Endothelial cell of umbilical vein (primary cell): ENCODE measurements around the gene ABCA2. TPM values are rescaled to one million over a fixed set of nuclear protein-coding genes. Genes with fewer than 3 reads are reported as not detected.

ENCODE experiments used
- BruUV-seq: library from RNA; stranded (reverse); fragments of 400-500 nt; replicated peaks from 2 replicates; lab custom pipeline; 2021; lab: Mats Ljungman, UMichigan
- CTCF ChIA-PET: fragments of 300-600, 350-600 bp; sonication (Branson Sonifier 250); formaldehyde crosslinking; loops from one replicate; lab custom pipeline; 2021; ENCODE audit warnings: antibody characterized with exemption, inconsistent platforms; lab: Charles Lee
- POLR2A ChIA-PET: fragments of 300-600, 350-600 bp; sonication (Branson Sonifier 250); formaldehyde crosslinking; loops from one replicate; lab custom pipeline; 2021; ENCODE audit warnings: antibody characterized with exemption, inconsistent platforms; lab: Charles Lee
- DNase-seq: peaks from one replicate; pipeline ENCODE4 v3.0.0-alpha.2; 2011; ENCODE audit warnings: low read depth, low spot score
- FAIRE-seq: peaks from 2 replicates; lab custom pipeline; 2011; peaks lifted over from hg19 to GRCh38; lab: Jason Lieb, UNC
- H2AFZ ChIP-seq: 2 replicates; pipeline ENCODE4 v1.6.0; 2012; ENCODE audit warnings: low read depth, low read length, control low read depth, inconsistent platforms
- H3K27ac ChIP-seq: 2 replicates; pipeline ENCODE4 v1.5.1; 2011; ENCODE audit warnings: low read depth, mild to moderate bottlenecking, control low read depth, low read length, moderate library complexity; ENCODE audit not compliant: insufficient read depth
- H3K27me3 ChIP-seq, 2 experiments: 2 replicates each; pipeline versions ENCODE4 v1.6.0 to v1.6.1; 2011; ENCODE audit warnings: low read length in 2 of 2, mixed read lengths in 1 of 2; ENCODE audit not compliant: control insufficient read depth in 2 of 2, insufficient read depth in 2 of 2
- H3K36me3 ChIP-seq, 2 experiments: 2 replicates in 1 of 2; 3 replicates in 1 of 2; pipeline ENCODE4 v1.5.1; 2011; ENCODE audit warnings: low read length in 2 of 2, mild to moderate bottlenecking in 1 of 2, moderate library complexity in 1 of 2; ENCODE audit not compliant: control insufficient read depth in 2 of 2, insufficient read depth in 2 of 2; ENCODE audit errors: extremely low read depth in 1 of 2
- H3K4me1 ChIP-seq: 3 replicates; pipeline ENCODE4 v1.5.1; 2011; ENCODE audit warnings: mild to moderate bottlenecking, low read length; ENCODE audit not compliant: control insufficient read depth, insufficient read depth; ENCODE audit errors: extremely low read depth
- H3K4me2 ChIP-seq: 2 replicates; pipeline ENCODE4 v1.6.1; 2011; ENCODE audit warnings: low read length, control low read depth, mixed read lengths; ENCODE audit not compliant: insufficient read depth
- H3K4me3 ChIP-seq, 3 experiments: fragments of 200-600 bp in 1 of 3; sonication (generic), shearing (Covaris generic) in 1 of 3; replicated peaks in 1 of 3; 2 replicates each; pipeline ENCODE4 v1.5.1; 2011 to 2016; ENCODE audit warnings: control low read depth in 3 of 3, low read length in 3 of 3, mild to moderate bottlenecking in 2 of 3, inconsistent platforms in 1 of 3, low read depth in 1 of 3, moderate library complexity in 1 of 3; ENCODE audit not compliant: insufficient read depth in 1 of 3
- H3K79me2 ChIP-seq: 2 replicates; pipeline ENCODE4 v1.6.0; 2012; ENCODE audit warnings: low read length, inconsistent platforms; ENCODE audit not compliant: control insufficient read depth, insufficient read depth
- H3K9ac ChIP-seq: replicated peaks from 2 replicates; pipeline ENCODE3; 2011; ENCODE audit warnings: low read length, control low read depth; ENCODE audit not compliant: insufficient read depth; ENCODE audit errors: extremely low read depth
- H3K9me1 ChIP-seq: replicated peaks from 3 replicates; pipeline ENCODE4 v1.6.0; 2011; ENCODE audit warnings: mild to moderate bottlenecking, low read length; ENCODE audit not compliant: control insufficient read depth, insufficient read depth; ENCODE audit errors: extremely low read depth
- H3K9me3 ChIP-seq: replicated peaks from 2 replicates; pipeline ENCODE4 v1.5.1; 2012; ENCODE audit warnings: low read length, inconsistent platforms; ENCODE audit not compliant: control insufficient read depth, insufficient read depth
- H4K20me1 ChIP-seq: replicated peaks from 2 replicates; pipeline ENCODE3; 2011; ENCODE audit warnings: mild to moderate bottlenecking, low read length; ENCODE audit not compliant: control insufficient read depth, insufficient read depth; ENCODE audit errors: extremely low read depth
- EZH2 ChIP-seq: IDR thresholded peaks from 2 replicates; pipeline ENCODE4 v1.6.1; 2012; ENCODE audit warnings: borderline replicate concordance, low read depth, mild to moderate bottlenecking, moderate library complexity, low read length, inconsistent platforms; ENCODE audit not compliant: severe bottlenecking
- FOS ChIP-seq: IDR thresholded peaks from 2 replicates; pipeline ENCODE4 v1.6.1; 2011; ENCODE audit warnings: mild to moderate bottlenecking, low read length, moderate library complexity, borderline replicate concordance; ENCODE audit not compliant: insufficient read depth
- GATA2 ChIP-seq: IDR thresholded peaks from 2 replicates; pipeline ENCODE4 v1.7.0; 2011; ENCODE audit warnings: low read depth, mild to moderate bottlenecking, moderate library complexity, mixed read lengths, low read length; ENCODE audit not compliant: insufficient read length, insufficient read depth
- JUN ChIP-seq: IDR thresholded peaks from 2 replicates; pipeline ENCODE4 v1.6.1; 2011; ENCODE audit warnings: borderline replicate concordance, low read depth; ENCODE audit not compliant: insufficient read length, insufficient read depth
- MYC ChIP-seq: IDR thresholded peaks from one replicate; pipeline ENCODE4 v1.6.1; 2011; ENCODE audit warnings: mild to moderate bottlenecking, low read depth, low read length
- POLR2A ChIP-seq: IDR thresholded peaks from 2 replicates; pipeline ENCODE4 v1.6.1; 2012; ENCODE audit warnings: low read depth, mild to moderate bottlenecking, control low read depth, low read length
- POLR2AphosphoS5 ChIP-seq: IDR thresholded peaks from 2 replicates; pipeline ENCODE4 v1.6.1; 2012; ENCODE audit warnings: low read depth, mild to moderate bottlenecking, control low read depth, low read length, moderate library complexity; ENCODE audit not compliant: insufficient read depth
- dilution Hi-C: fragments of 300-500 bp; cut with MboI; formaldehyde crosslinking; loops from one replicate; pipeline ENCODE4 v1.15.0; 2019; ENCODE audit warnings: low sequenced_read_pairs; ENCODE audit not compliant: extremely low pct_ligation_motif_present
- intact Hi-C: fragments of 100-400 bp; cut with micrococcal nuclease; formaldehyde crosslinking; loops from one replicate; pipeline ENCODE4 v1.10.0; 2022
- polyA plus RNA-seq, 4 experiments: library from polyadenylated mRNA; depleted of rRNA in 3 of 4; stranded (reverse) in 3 of 4; unstranded in 1 of 4; fragments of >200 nt; gene quantifications; 2 replicates each; pipeline versions ENCODE4 v1.2.1 to v1.2.3, GENCODE V29; 2011 to 2012; ENCODE audit warnings: missing spikeins in 1 of 4
- total RNA-seq: library from RNA; stranded (reverse); gene quantifications from 2 replicates; pipeline ENCODE4 v1.2.3, GENCODE V29; 2021
- TF ChIP-seq, protein P1 (sequence below), 2 donors: IDR thresholded peaks; 1 replicate in 1 of 2; 2 replicates in 1 of 2; pipeline ENCODE4 v1.5.1; 2011; ENCODE audit warnings: low read length in 2 of 2, mild to moderate bottlenecking in 2 of 2, moderate library complexity in 2 of 2, control low read depth in 1 of 2, inconsistent platforms in 1 of 2, low read depth in 1 of 2; ENCODE audit not compliant: insufficient read depth in 1 of 2; ENCODE audit errors: extremely low read depth in 1 of 2
- TF ChIP-seq, protein P2 (sequence below): IDR thresholded peaks from 2 replicates; pipeline ENCODE4 v1.6.1; 2011; ENCODE audit not compliant: insufficient read depth, insufficient read length

ABCA2 gene
- total and polyA plus RNA-seq, 2 donors (not counting 3 experiments of a cell fraction or from before 2014, with no cell fraction given) = 20.0 to 29.1 TPM

DNA sequence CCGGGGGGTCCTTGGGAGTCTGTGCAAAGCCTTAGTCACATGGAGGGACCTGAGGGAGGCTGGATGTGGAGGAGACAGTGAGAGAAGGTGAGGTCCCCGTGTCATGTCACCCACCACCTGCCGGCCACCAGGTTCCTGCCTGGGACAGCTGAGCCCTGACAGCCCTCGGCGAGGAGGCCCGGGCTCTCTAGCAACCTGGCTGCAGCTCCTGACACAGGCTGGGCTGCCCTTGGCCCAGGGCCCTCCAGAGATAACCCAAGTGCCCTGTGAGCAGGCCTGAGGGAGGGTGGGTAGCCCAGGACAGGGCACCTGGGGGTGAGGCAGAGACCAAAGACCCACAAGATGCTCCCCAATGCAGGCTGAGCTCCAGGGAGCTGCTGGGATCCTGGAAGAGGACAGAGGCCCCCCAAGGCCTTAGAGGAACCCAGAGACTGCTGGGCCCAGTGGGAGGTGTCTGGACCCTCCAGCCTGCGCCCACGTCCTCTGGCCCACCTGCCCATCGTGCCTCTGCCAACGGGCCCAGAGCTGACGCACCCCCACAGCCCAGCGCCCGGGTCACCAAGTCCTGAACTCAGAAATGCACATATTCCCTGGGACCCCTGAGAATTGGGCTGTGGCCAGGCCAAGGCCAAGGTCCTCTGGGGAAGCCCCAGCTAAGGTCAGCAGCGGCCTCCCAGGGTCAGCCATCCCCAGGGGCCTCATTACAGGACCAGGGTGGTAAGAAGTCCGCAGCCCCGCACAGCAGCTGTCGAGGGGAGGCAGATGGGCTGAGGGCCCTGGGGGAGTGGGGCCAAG is 59.5 kb downstream of the ABCA2 start:
- FAIRE-seq (no peak), DNase-seq (no peak)
- no peaks in the 10 kb centered on the region for H3K9me3 ChIP-seq
- H3K79me2 ChIP-seq = no peaks in the 10 kb centered on the region
- no peaks in the 10 kb centered on the region for H3K36me3 ChIP-seq
- no peak overlapping the region for H3K27ac ChIP-seq
- intact Hi-C loops (no loop called here), dilution Hi-C loops (no loop called here)
- no peak overlapping the region for H2AFZ ChIP-seq
- H3K4me1 ChIP-seq = no peaks in the 10 kb centered on the region
- H3K27me3 ChIP-seq = no peaks in the 10 kb centered on the region
- ChIA-PET POLR2A (no interaction called here), CTCF (interaction anchor here (1.7 kb wide), 1 partner anchor 66 kb away, joined by 5 read pairs; no protein-coding TSS in a partner anchor)
- BruUV-seq = no TSS peak
- H3K9me1 ChIP-seq = no peaks in the 10 kb centered on the region
- TF ChIP-seq EZH2 (no peak), FOS (no peak), MYC (no peak), GATA2 (no peak), POLR2A (no peak), POLR2AphosphoS5 (no peak), JUN (no peak)
- TF ChIP-seq, protein P1, sequence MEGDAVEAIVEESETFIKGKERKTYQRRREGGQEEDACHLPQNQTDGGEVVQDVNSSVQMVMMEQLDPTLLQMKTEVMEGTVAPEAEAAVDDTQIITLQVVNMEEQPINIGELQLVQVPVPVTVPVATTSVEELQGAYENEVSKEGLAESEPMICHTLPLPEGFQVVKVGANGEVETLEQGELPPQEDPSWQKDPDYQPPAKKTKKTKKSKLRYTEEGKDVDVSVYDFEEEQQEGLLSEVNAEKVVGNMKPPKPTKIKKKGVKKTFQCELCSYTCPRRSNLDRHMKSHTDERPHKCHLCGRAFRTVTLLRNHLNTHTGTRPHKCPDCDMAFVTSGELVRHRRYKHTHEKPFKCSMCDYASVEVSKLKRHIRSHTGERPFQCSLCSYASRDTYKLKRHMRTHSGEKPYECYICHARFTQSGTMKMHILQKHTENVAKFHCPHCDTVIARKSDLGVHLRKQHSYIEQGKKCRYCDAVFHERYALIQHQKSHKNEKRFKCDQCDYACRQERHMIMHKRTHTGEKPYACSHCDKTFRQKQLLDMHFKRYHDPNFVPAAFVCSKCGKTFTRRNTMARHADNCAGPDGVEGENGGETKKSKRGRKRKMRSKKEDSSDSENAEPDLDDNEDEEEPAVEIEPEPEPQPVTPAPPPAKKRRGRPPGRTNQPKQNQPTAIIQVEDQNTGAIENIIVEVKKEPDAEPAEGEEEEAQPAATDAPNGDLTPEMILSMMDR (IDR thresholded peaks at IDR 0.05; ENCODE audit: extremely low read depth in 1 of 2, insufficient read depth in 1 of 2, low read depth in 1 of 2, low read length in 2 of 2) = no peak
- TF ChIP-seq, protein P2, sequence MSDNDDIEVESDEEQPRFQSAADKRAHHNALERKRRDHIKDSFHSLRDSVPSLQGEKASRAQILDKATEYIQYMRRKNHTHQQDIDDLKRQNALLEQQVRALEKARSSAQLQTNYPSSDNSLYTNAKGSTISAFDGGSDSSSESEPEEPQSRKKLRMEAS = no peak
- H3K4me3 ChIP-seq = no peak overlapping the region
- H4K20me1 ChIP-seq = no peaks in the 10 kb centered on the region
- no peak overlapping the region for H3K4me2 ChIP-seq
- H3K9ac ChIP-seq = no peak overlapping the region
